IMR-90 (cell line): ENCODE results near the gene MRPL58.

Source experiments
- BHLHE40 ChIP-seq: fragments of 150-350 bp; IDR thresholded peaks from 2 replicates; pipeline ENCODE4 v1.6.1; 2016; ENCODE audit warnings: mild to moderate bottlenecking, low read depth, low read length
- CEBPB ChIP-seq: IDR thresholded peaks from 2 replicates; pipeline ENCODE4 v1.6.1; 2012; ENCODE audit warnings: low read depth, low read length, improper control_type of control experiment
- CTCF ChIP-seq: conservative IDR thresholded peaks from 2 replicates; pipeline ENCODE4 v1.5.1; 2012; ENCODE audit warnings: mild to moderate bottlenecking, low read depth, low read length, improper control_type of control experiment
- ELK1 ChIP-seq: fragments of 150-350 bp; IDR thresholded peaks from 2 replicates; pipeline ENCODE4 v1.6.1; 2016; ENCODE audit warnings: low read depth, mild to moderate bottlenecking, low read length, moderate library complexity, borderline replicate concordance
- FOS ChIP-seq: fragments of 150-350 bp; IDR thresholded peaks from 2 replicates; pipeline ENCODE4 v1.6.1; 2016; ENCODE audit warnings: low read depth, low read length
- MAFK ChIP-seq: IDR thresholded peaks from 2 replicates; pipeline ENCODE4 v1.6.1; 2012; ENCODE audit warnings: low read depth, low read length, improper control_type of control experiment
- MAZ ChIP-seq: IDR thresholded peaks from 2 replicates; pipeline ENCODE4 v1.6.1; 2012; ENCODE audit warnings: low read depth, mild to moderate bottlenecking, low read length, improper control_type of control experiment, moderate library complexity, borderline replicate concordance
- NFE2L2 ChIP-seq: fragments of 150-350 bp; IDR thresholded peaks from 2 replicates; pipeline ENCODE4 v1.6.1; 2016; ENCODE audit warnings: low read depth, mild to moderate bottlenecking, low read length
- POLR2A ChIP-seq: IDR thresholded peaks from 2 replicates; pipeline ENCODE4 v1.6.1; 2012; ENCODE audit warnings: mild to moderate bottlenecking, low read depth, low read length
- RAD21 ChIP-seq: IDR thresholded peaks from 2 replicates; pipeline ENCODE4 v1.6.1; 2012; ENCODE audit warnings: low read length, improper control_type of control experiment
- RCOR1 ChIP-seq: IDR thresholded peaks from 2 replicates; pipeline ENCODE4 v1.6.1; 2012; ENCODE audit warnings: mild to moderate bottlenecking, low read length, improper control_type of control experiment; ENCODE audit not compliant: insufficient replicate concordance
- RFX5 ChIP-seq: IDR thresholded peaks from 2 replicates; pipeline ENCODE4 v1.8.0; 2012; ENCODE audit warnings: low read depth, mild to moderate bottlenecking, low read length, moderate library complexity
- SMC3 ChIP-seq: fragments of 150-350 bp; IDR thresholded peaks from 2 replicates; pipeline ENCODE4 v1.6.1; 2016; ENCODE audit warnings: low read depth, mild to moderate bottlenecking, antibody characterized with exemption, low read length, moderate library complexity
- USF2 ChIP-seq: fragments of 150-350 bp; IDR thresholded peaks from 2 replicates; pipeline ENCODE4 v1.6.1; 2017; ENCODE audit warnings: mild to moderate bottlenecking, antibody characterized with exemption, low read length, low read depth

DNA sequence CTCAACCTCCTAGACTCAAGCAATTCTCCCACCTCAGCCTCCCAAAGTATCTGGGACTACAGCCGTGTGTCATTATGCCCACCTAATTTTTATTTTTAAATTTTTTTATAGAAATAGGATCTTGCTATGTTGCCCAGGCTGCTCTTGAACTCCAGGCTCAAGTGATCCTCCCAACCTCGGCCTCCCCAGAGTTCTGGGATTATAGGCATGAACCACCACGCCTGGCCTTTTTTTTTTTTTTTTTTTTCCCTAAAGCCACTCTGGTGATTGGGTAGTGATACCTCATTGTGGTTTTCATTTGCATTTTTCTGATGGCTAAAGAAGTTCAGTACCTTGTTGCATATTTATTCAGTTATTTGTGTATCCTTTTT is 26.3 kb upstream of the MRPL58 start:
- TF ChIP-seq CTCF (no peak), POLR2A (no peak), MAFK (no peak), NFE2L2 (no peak), RAD21 (no peak), CEBPB (no peak), FOS (no peak), RFX5 (no peak), ELK1 (no peak), USF2 (no peak), MAZ (no peak), RCOR1 (no peak), SMC3 (no peak), BHLHE40 (no peak)
